Right lung (tissue), 5 donors: ENCODE measurements around the gene ABHD17C. TPM values are rescaled to one million over a fixed set of nuclear protein-coding genes. Genes with fewer than 3 reads are reported as not detected.

Source experiments
- DNase-seq, 2 donors: peaks; one replicate each; pipeline ENCODE4 v3.0.0-alpha.2; 2013
- polyA plus RNA-seq, 5 donors: library from polyadenylated mRNA; unstranded; fragments of 120-200 nt; gene quantifications; one replicate each; pipeline versions ENCODE4 v1.2.1 to v1.2.3, GENCODE V29; 2013; ENCODE audit warnings: inconsistent platforms in 1 of 5, low replicate concordance in 1 of 5; ENCODE audit not compliant: insufficient read length in 5 of 5, insufficient read depth in 1 of 5

ABHD17C gene
- polyA plus RNA-seq, 5 donors: 21.4 to 32.0 (median 29.8) TPM

- DNase-seq: no peak
These were observed 32.1 kb downstream of the ABHD17C start for GRCh38 chr15:80727196-80727595.

GRCh38 chr15:80727596-80727995 lies 32.5 kb downstream of the ABHD17C start:
- DNase-seq: no peak

GRCh38 chr15:80730387-80730786 lies 35.3 kb downstream of the ABHD17C start:
- no peak for DNase-seq

- no peak for DNase-seq
These were observed 35.8 kb downstream of the ABHD17C start for GRCh38 chr15:80730926-80731325.

- DNase-seq: no peak
These were observed 37.1 kb downstream of the ABHD17C start for GRCh38 chr15:80732167-80732566.

- DNase-seq: no peak
These were observed 37.7 kb downstream of the ABHD17C start for GRCh38 chr15:80732818-80733217.

- DNase-seq: no peak
These were observed 38.4 kb downstream of the ABHD17C start for GRCh38 chr15:80733460-80733859.

- DNase-seq: no peak
These were observed 40.2 kb downstream of the ABHD17C start for GRCh38 chr15:80735344-80735743.

- no peak for DNase-seq
These were observed 41.5 kb downstream of the ABHD17C start for GRCh38 chr15:80736560-80736959.

GRCh38 chr15:80739919-80740318 lies 44.8 kb downstream of the ABHD17C start:
- DNase-seq: no peak

GRCh38 chr15:80742081-80742480 lies 47.0 kb downstream of the ABHD17C start:
- no peak for DNase-seq

- DNase-seq: no peak
These were observed 48.2 kb downstream of the ABHD17C start for GRCh38 chr15:80743189-80743833.

- no peak for DNase-seq
These were observed 49.3 kb downstream of the ABHD17C start for GRCh38 chr15:80744415-80744814.

- DNase-seq: no peak
These were observed 49.7 kb downstream of the ABHD17C start for GRCh38 chr15:80744826-80745225.

GRCh38 chr15:80745888-80746287 lies 50.8 kb downstream of the ABHD17C start:
- no peak for DNase-seq

GRCh38 chr15:80747317-80748053 lies 52.4 kb downstream of the ABHD17C start:
- no peak for DNase-seq

GRCh38 chr15:80749589-80749988 lies 54.5 kb downstream of the ABHD17C start:
- no peak for DNase-seq

- no peak for DNase-seq
These were observed 55.5 kb downstream of the ABHD17C start for GRCh38 chr15:80750575-80750974.

GRCh38 chr15:80752204-80752603 lies 57.1 kb downstream of the ABHD17C start:
- DNase-seq: no peak

- no peak for DNase-seq
These were observed 58.1 kb downstream of the ABHD17C start for GRCh38 chr15:80753161-80753560.

GRCh38 chr15:80754014-80754413 lies 58.9 kb downstream of the ABHD17C start:
- DNase-seq: no peak

- no peak for DNase-seq
These were observed 60.8 kb downstream of the ABHD17C start for GRCh38 chr15:80755885-80756284.

- no peak for DNase-seq
These were observed 63.1 kb downstream of the ABHD17C start for GRCh38 chr15:80758130-80758745.
